GM18951 (cell line): ENCODE measurements around the gene ANK3.
"Not testable (repeated sequence)": the region's sequence is repeated elsewhere in the genome, so short reads cannot be mapped to it uniquely, and the experiment has no call there.

Source experiments
- POLR2A ChIP-seq: IDR thresholded peaks from 4 replicates; pipeline ENCODE4 v1.6.1; 2011; ENCODE audit warnings: mild to moderate bottlenecking; ENCODE audit not compliant: insufficient read length, insufficient read depth; ENCODE audit errors: extremely low read depth
- in situ Hi-C: fragments of 300-500 bp; cut with MboI; formaldehyde crosslinking; loops from one replicate; pipeline ENCODE4 v1.12.0; 2022; ENCODE audit warnings: low sequenced_read_pairs, mixed read lengths, inconsistent platforms; ENCODE audit not compliant: unreplicated experiment

The ANK3 gene

GRCh38 chr10:60295028-60295937 lies 94.4 kb downstream of the ANK3 start:
- in situ Hi-C loops, result no loop called here

GRCh38 chr10:60293581-60294175 lies 96.0 kb downstream of the ANK3 start:
- TF ChIP-seq POLR2A, result no peak

More at GRCh38 chr10:60295028-60295937, 94.4 kb downstream of the ANK3 start:
- no peak for TF ChIP-seq POLR2A

GRCh38 chr10:60292998-60293397 lies 96.7 kb downstream of the ANK3 start:
- no peak for TF ChIP-seq POLR2A
- in situ Hi-C loops, result no loop called here

More at GRCh38 chr10:60293581-60294175, 96.0 kb downstream of the ANK3 start:
- in situ Hi-C loops, result no loop called here

- in situ Hi-C loops, result not testable (repeated sequence)
Measured at GRCh38 chr10:60292536-60292935, 97.1 kb downstream of the ANK3 start.

GRCh38 chr10:60291344-60291930 lies 98.2 kb downstream of the ANK3 start:
- no peak for TF ChIP-seq POLR2A
- in situ Hi-C loops, result no loop called here

- in situ Hi-C loops, result no loop called here
- TF ChIP-seq POLR2A, result no peak
Measured at GRCh38 chr10:60290558-60290957, 99.1 kb downstream of the ANK3 start.

- in situ Hi-C loops, result no loop called here
- TF ChIP-seq POLR2A, result no peak
Measured at GRCh38 chr10:60289800-60290199, 99.9 kb downstream of the ANK3 start.

- in situ Hi-C loops, result no loop called here
- TF ChIP-seq POLR2A, result no peak
Measured at GRCh38 chr10:60288256-60288655, 101.4 kb downstream of the ANK3 start.

- in situ Hi-C loops, result no loop called here
- no peak for TF ChIP-seq POLR2A
Measured at GRCh38 chr10:60286559-60286958, 103.1 kb downstream of the ANK3 start.

- in situ Hi-C loops, result no loop called here
- TF ChIP-seq POLR2A, result no peak
Measured at GRCh38 chr10:60283397-60283796, 106.3 kb downstream of the ANK3 start.

- in situ Hi-C loops, result no loop called here
- TF ChIP-seq POLR2A, result no peak
Measured at GRCh38 chr10:60282771-60283353, 106.8 kb downstream of the ANK3 start.

GRCh38 chr10:60281792-60282353 lies 107.8 kb downstream of the ANK3 start:
- TF ChIP-seq POLR2A, result no peak
- in situ Hi-C loops, result no loop called here

GRCh38 chr10:60281331-60281730 lies 108.3 kb downstream of the ANK3 start:
- no peak for TF ChIP-seq POLR2A
- in situ Hi-C loops, result no loop called here
